Immature natural killer cell (primary cell): ENCODE results near the gene SLC23A2. TPM values are rescaled to one million over a fixed set of nuclear protein-coding genes. Genes with fewer than 3 reads are reported as not detected.

Experiments used
- DNase-seq, 3 donors: peaks; one replicate each; pipeline ENCODE4 v3.0.0; 2022; ENCODE audit warnings: mixed read lengths in 1 of 3
- H3K27ac Mint-ChIP-seq, 6 donors: one replicate each; pipeline ENCODE4 v1.8.0; 2020; ENCODE audit warnings: mixed read lengths in 6 of 6, mild to moderate bottlenecking in 5 of 6, inconsistent platforms in 4 of 6, moderate library complexity in 3 of 6
- H3K27me3 Mint-ChIP-seq, 3 donors: one replicate each; pipeline ENCODE4 v1.8.0; 2020 to 2021; ENCODE audit warnings: low read depth in 3 of 3, mild to moderate bottlenecking in 3 of 3, mixed read lengths in 3 of 3, moderate library complexity in 3 of 3, inconsistent platforms in 1 of 3
- H3K36me3 Mint-ChIP-seq, 3 donors: one replicate each; pipeline ENCODE4 v1.8.0; 2020; ENCODE audit warnings: mixed read lengths in 3 of 3, inconsistent platforms in 2 of 3, mild to moderate bottlenecking in 2 of 3
- H3K4me1 Mint-ChIP-seq, 2 donors: one replicate each; pipeline ENCODE4 v1.8.0; 2020; ENCODE audit warnings: inconsistent platforms in 2 of 2, mild to moderate bottlenecking in 2 of 2, mixed read lengths in 2 of 2, moderate library complexity in 1 of 2
- H3K4me3 Mint-ChIP-seq, 5 donors: one replicate each; pipeline ENCODE4 v1.8.0; 2020; ENCODE audit warnings: mild to moderate bottlenecking in 5 of 5, mixed read lengths in 5 of 5, inconsistent platforms in 3 of 5, moderate library complexity in 3 of 5
- H3K9me3 Mint-ChIP-seq, 6 donors: one replicate each; pipeline ENCODE4 v1.8.0; 2020; ENCODE audit warnings: mild to moderate bottlenecking in 6 of 6, mixed read lengths in 6 of 6, inconsistent platforms in 4 of 6, moderate library complexity in 3 of 6
- polyA plus RNA-seq, 3 donors: library from polyadenylated mRNA; unstranded; fragments of 300-500 nt; fragmentation: Illumina TruSeq; gene quantifications; one replicate each; pipeline ENCODE4 v1.2.3, GENCODE V29; 2021

Gene SLC23A2
- polyA plus RNA-seq, 3 donors from 2014 or later = 5.0 to 9.3 (median 5.1) TPM

- H3K4me3 Mint-ChIP-seq = no peak overlapping the region
- H3K4me1 Mint-ChIP-seq = peaks cover 21 to 27% of the 10 kb centered on the region in 2 donors
- peaks cover 0 to 13% (median 8%) of the 10 kb centered on the region in 3 donors for H3K27me3 Mint-ChIP-seq
- peaks cover 0 to 6% (median 0%) of the 10 kb centered on the region in 3 donors for H3K36me3 Mint-ChIP-seq
- no peak for DNase-seq
- no peaks in the 10 kb centered on the region for H3K9me3 Mint-ChIP-seq
- H3K27ac Mint-ChIP-seq = no peak overlapping the region
Observed at GRCh38 chr20:4819901-4820300, 181.4 kb downstream of the SLC23A2 start.

DNA sequence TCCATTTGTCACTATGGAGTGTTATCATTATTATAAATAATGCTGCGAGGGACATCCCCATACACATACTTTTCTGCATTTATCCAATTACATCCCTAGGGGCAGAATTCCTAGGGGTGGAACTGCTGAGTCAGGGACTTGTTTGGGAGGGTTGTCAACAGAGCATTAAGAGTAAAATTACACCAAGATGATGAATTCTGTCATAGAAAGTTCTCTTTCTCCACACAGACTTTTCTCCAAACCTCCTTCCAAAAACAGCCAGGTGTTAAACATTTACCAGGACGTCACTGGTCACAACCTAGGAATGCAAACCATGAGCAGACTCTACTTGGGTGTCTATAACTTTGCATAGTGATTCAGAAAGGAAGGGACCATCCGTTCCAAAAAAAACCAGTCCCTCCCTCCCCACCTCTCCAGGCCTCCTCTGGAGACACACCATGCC is 184.1 kb downstream of the SLC23A2 start:
- no peak for DNase-seq
- no peak overlapping the region for H3K27ac Mint-ChIP-seq

DNA sequence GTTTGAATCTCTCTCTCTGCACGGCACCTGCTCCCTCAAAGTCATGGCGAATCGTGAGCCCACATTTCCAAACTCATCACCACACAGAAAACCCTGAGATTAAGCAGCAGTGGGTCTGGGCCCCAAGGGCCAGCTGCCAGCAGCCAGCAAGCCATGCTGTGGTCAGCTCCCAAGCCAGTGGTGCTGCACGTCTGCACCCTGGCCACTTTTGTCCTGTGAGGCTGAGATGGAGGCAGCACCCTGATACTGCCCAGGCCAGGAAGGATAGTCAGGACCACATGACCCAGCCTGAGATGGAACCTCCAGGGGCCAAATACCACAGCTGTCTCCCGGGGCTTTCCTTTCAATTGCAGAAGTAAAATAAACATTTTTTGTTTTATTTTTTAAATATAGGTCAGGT is 185.7 kb downstream of the SLC23A2 start:
- H3K36me3 Mint-ChIP-seq = no peaks in the 10 kb centered on the region
- peak overlapping the region; percentile 97 to 100 (median 99) for H3K27ac Mint-ChIP-seq
- H3K4me3 Mint-ChIP-seq = peak overlapping the region; percentile 15 to 95 (median 91)
- peaks cover 50 to 52% of the 10 kb centered on the region in 2 donors for H3K4me1 Mint-ChIP-seq
- H3K9me3 Mint-ChIP-seq = no peaks in the 10 kb centered on the region
- no peak for DNase-seq
- H3K27me3 Mint-ChIP-seq = peaks cover 4 to 13% (median 8%) of the 10 kb centered on the region in 3 donors

More for the DNA sequence above, 184.1 kb downstream of the SLC23A2 start:
- Mint-ChIP-seq H3K4me3 (no peak overlapping the region), H3K27me3 (peaks cover 4 to 18% (median 5%) of the 10 kb centered on the region in 3 donors), H3K9me3 (no peaks in the 10 kb centered on the region), H3K36me3 (peaks cover 0 to 6% (median 0%) of the 10 kb centered on the region in 3 donors), H3K4me1 (peaks cover 43 to 50% of the 10 kb centered on the region in 2 donors)

DNA sequence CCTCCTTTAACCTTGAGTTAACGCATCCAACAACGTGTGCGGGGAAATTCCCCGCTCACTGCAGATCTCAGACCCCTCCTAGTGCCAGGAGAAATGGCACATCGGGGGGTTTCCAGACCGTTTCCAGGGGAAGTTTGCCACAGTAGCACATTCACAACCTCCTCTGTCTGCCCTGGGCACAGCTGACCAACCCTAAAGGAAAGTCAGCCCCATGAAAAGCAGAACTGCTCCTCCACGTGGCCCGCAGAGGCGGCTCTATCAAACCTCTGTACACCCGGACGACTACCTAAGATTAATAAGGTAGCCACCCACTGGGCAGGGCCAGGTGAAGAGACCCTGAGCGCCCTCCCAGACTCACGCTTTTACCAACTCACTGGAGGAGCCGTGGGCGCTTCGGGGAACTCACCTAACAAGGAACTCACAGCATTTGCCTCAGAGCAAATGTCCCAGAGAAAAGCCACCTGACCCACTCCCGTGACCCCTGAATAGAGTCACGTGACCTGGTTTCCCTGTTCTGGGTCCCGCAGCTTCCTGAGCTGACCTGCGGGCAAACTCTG is 186.5 kb downstream of the SLC23A2 start:
- H3K4me1 Mint-ChIP-seq = peaks cover 52 to 54% of the 10 kb centered on the region in 2 donors
- DNase-seq = peak in 2 of 3 donors; percentile 72 to 74
- peak overlapping the region; percentile 97 to 100 (median 99) for H3K27ac Mint-ChIP-seq
- peaks cover 4 to 13% (median 8%) of the 10 kb centered on the region in 3 donors for H3K27me3 Mint-ChIP-seq
- peak overlapping the region; percentile 88 to 95 (median 91) for H3K4me3 Mint-ChIP-seq
- H3K9me3 Mint-ChIP-seq = no peaks in the 10 kb centered on the region
- H3K36me3 Mint-ChIP-seq = no peaks in the 10 kb centered on the region

- Mint-ChIP-seq H3K36me3 (no peaks in the 10 kb centered on the region), H3K9me3 (no peaks in the 10 kb centered on the region), H3K27me3 (peaks cover 4 to 13% (median 8%) of the 10 kb centered on the region in 3 donors), H3K4me1 (peaks cover 53 to 54% of the 10 kb centered on the region in 2 donors), H3K27ac (peak overlapping the region; percentile 97 to 100 (median 99)), H3K4me3 (peak overlapping the region; percentile 88 to 95 (median 91))
- peak; percentile 74 to 78 (median 76) for DNase-seq
Observed at GRCh38 chr20:4813863-4814695, 187.2 kb downstream of the SLC23A2 start.

DNA sequence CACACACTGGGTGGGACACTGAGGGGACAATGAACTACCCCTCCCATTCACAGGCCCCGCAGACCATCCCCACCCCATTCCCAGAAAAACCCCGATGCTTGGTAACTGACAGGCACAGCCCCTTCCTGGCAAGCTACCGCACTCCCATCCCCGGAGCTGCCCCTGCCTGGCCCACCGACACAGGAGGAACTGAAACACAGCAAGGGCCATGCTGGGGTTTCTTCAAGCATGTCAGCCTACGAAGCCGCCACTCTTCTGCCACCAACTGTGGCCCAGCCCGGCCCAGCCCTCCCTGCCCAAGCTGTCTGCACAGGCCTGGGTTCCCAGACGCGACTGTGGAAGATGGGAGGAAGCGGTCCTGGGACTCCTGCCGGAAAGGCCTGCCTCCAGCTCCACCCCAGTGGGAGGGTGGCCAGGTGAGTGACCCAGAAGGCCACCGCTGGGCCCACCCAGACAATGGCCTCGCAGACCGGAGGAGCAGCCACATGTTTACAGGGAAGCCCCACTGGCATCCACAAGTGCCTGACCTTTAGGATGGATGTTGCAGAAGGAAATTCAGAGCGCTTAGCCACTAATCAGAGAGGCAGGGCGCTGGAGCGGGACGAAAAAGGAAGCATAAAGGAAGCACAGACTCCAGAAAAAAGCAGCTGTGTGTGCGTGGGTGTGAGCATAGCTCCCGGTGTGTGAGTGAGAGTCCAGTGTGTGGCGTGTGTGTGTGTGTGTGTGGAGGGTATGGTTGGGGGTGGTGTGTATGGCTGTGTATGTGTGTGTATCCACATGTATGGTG is 188.0 kb downstream of the SLC23A2 start:
- Mint-ChIP-seq H3K4me3 (peak overlapping the region; percentile 88 to 95 (median 91)), H3K36me3 (no peaks in the 10 kb centered on the region), H3K9me3 (no peaks in the 10 kb centered on the region), H3K27me3 (peaks cover 4 to 13% (median 7%) of the 10 kb centered on the region in 3 donors), H3K4me1 (peaks cover 53 to 54% of the 10 kb centered on the region in 2 donors), H3K27ac (peak overlapping the region; percentile 97 to 100 (median 99))
- DNase-seq = no peak

GRCh38 chr20:4812641-4813075 is 188.7 kb downstream of the SLC23A2 start:
- no peak for DNase-seq
- Mint-ChIP-seq H3K36me3 (no peaks in the 10 kb centered on the region), H3K9me3 (no peaks in the 10 kb centered on the region), H3K4me3 (peak overlapping the region; percentile 53 to 95 (median 67)), H3K27me3 (peaks cover 4 to 13% (median 7%) of the 10 kb centered on the region in 3 donors), H3K4me1 (peaks cover 53 to 54% of the 10 kb centered on the region in 2 donors), H3K27ac (peak overlapping the region; percentile 97 to 100 (median 99))

GRCh38 chr20:4812216-4812615 is 189.1 kb downstream of the SLC23A2 start:
- peak overlapping the region; percentile 66 to 94 (median 71) for H3K4me3 Mint-ChIP-seq
- DNase-seq = peak in 1 of 3 donors; percentile 19
- H3K27ac Mint-ChIP-seq = peak overlapping the region; percentile 97 to 100 (median 99)
- no peaks in the 10 kb centered on the region for H3K36me3 Mint-ChIP-seq
- peaks cover 53 to 54% of the 10 kb centered on the region in 2 donors for H3K4me1 Mint-ChIP-seq
- H3K27me3 Mint-ChIP-seq = peaks cover 4 to 11% (median 7%) of the 10 kb centered on the region in 3 donors
- no peaks in the 10 kb centered on the region for H3K9me3 Mint-ChIP-seq

- H3K9me3 Mint-ChIP-seq = no peaks in the 10 kb centered on the region
- H3K27ac Mint-ChIP-seq = peak overlapping the region; percentile 97 to 100 (median 99)
- DNase-seq = peak; percentile 65 to 67 (median 66)
- H3K27me3 Mint-ChIP-seq = peaks cover 4 to 11% (median 7%) of the 10 kb centered on the region in 3 donors
- H3K4me1 Mint-ChIP-seq = peaks cover 53 to 54% of the 10 kb centered on the region in 2 donors
- peak overlapping the region; percentile 66 to 94 (median 71) for H3K4me3 Mint-ChIP-seq
- peaks cover 0 to 2% (median 0%) of the 10 kb centered on the region in 3 donors for H3K36me3 Mint-ChIP-seq
Observed at GRCh38 chr20:4811661-4812181, 189.6 kb downstream of the SLC23A2 start.

DNA sequence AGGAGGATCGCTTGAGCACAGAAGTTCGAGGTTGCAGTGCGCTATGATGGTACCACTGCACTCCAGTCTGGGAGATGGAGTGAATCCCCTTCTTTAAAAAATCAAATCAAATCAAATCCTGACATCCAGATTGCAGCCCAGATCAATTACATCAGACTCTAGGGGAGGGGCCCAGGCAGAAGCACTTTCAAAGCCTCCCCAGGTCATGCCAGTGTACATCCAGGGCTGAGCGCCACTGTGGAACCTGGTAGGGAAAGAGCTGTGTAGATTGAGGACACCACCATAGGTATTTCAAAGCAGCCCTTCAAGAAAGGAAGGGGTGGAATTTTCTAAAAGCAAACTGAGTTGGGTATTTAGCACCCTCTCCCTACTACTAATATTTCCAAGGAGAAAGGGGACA is 190.1 kb downstream of the SLC23A2 start:
- peak overlapping the region; percentile 97 to 100 (median 99) for H3K27ac Mint-ChIP-seq
- peaks cover 4 to 11% (median 7%) of the 10 kb centered on the region in 3 donors for H3K27me3 Mint-ChIP-seq
- no peak for DNase-seq
- peak overlapping the region in 3 of 5 donors; percentile 66 to 94 (median 67) for H3K4me3 Mint-ChIP-seq
- H3K9me3 Mint-ChIP-seq = no peaks in the 10 kb centered on the region
- H3K36me3 Mint-ChIP-seq = peaks cover 0 to 4% (median 0%) of the 10 kb centered on the region in 3 donors
- H3K4me1 Mint-ChIP-seq = peaks cover 53 to 54% of the 10 kb centered on the region in 2 donors

DNA sequence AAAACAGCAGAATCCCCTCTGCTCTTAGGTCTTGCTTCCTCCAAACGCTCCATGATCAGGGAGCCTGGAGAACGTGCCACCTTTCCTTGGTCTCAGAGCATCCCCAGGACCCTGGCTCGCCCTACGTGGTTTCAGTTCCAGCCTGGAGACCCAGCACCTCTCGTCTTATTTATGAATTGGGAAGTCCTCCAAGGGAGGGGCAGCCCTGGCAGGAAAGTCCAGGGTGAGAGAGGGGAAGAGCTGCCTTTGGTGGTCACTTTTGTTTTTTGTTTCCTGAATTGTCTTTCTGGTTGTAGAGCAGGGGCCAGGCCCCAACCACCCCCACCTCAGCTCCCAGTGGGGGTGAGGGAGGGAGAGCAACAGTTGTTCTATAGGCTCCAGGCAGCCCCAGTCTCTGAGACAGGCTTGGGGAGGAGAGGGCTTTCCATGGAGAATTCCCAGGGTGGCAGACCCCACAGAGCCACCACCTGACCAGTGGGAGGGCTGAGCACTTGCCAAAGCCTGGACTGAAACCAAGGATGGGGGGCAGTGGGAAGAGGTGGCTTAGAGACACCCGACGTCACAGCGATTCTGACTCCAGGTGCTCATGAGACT is 190.8 kb downstream of the SLC23A2 start:
- Mint-ChIP-seq H3K4me1 (peaks cover 50 to 51% of the 10 kb centered on the region in 2 donors), H3K27me3 (peaks cover 4 to 10% (median 7%) of the 10 kb centered on the region in 3 donors), H3K4me3 (no peak overlapping the region), H3K27ac (peak overlapping the region; percentile 69 to 99 (median 83)), H3K36me3 (peaks cover 0 to 4% (median 0%) of the 10 kb centered on the region in 3 donors), H3K9me3 (no peaks in the 10 kb centered on the region)
- no peak for DNase-seq

GRCh38 chr20:4809707-4810106 is 191.6 kb downstream of the SLC23A2 start:
- H3K27me3 Mint-ChIP-seq = peaks cover 4 to 8% (median 7%) of the 10 kb centered on the region in 3 donors
- no peak overlapping the region for H3K4me3 Mint-ChIP-seq
- H3K36me3 Mint-ChIP-seq = peaks cover 0 to 4% (median 0%) of the 10 kb centered on the region in 3 donors
- H3K4me1 Mint-ChIP-seq = peaks cover 42 to 43% of the 10 kb centered on the region in 2 donors
- DNase-seq = no peak
- no peaks in the 10 kb centered on the region for H3K9me3 Mint-ChIP-seq
- peak overlapping the region in 5 of 6 donors; percentile 35 to 99 (median 69) for H3K27ac Mint-ChIP-seq
